ENCODE measurements around the gene DYNC1I1. TPM values are rescaled to one million over a fixed set of nuclear protein-coding genes. Genes with fewer than 3 reads are reported as not detected.

Gene DYNC1I1
- total and polyA plus RNA-seq, 4 donors: 0.28 to 0.67 (median 0.39) TPM

GRCh38 chr7:95725205-95725604, 47.1 kb upstream of the DYNC1I1 start:
- no peak overlapping the region for H3K27ac ChIP-seq (ENCODE audit: low read depth in 1 of 2, low read length in 2 of 2)
- no peak overlapping the region for H3K9ac ChIP-seq (ENCODE audit: low read depth in 1 of 2, low read length in 2 of 2)
- no peak for DNase-seq (ENCODE audit: low spot score)
- no peak overlapping the region for H3K4me3 ChIP-seq (ENCODE audit: low read depth in 1 of 3, low read length in 3 of 3)
- H3K4me1 ChIP-seq (ENCODE audit: control insufficient read depth in 4 of 4, insufficient read depth in 4 of 4, low read length in 3 of 4): peaks cover 0 to 10% (median 3%) of the 10 kb centered on the region in 4 donors
- H3K36me3 ChIP-seq (ENCODE audit: control insufficient read depth in 4 of 4, insufficient read depth in 3 of 4, low read depth in 1 of 4, low read length in 3 of 4): no peaks in the 10 kb centered on the region
- 98% methylated on average over 1 of the region's 1 CpG for WGBS
- peak in 1 of 2 donors; percentile 7 for TF ChIP-seq HNF4A (conservative IDR thresholded peaks at IDR 0.05)
- no peak for TF ChIP-seq YY1 (IDR thresholded peaks at IDR 0.05)
- TF ChIP-seq RXRA (IDR thresholded peaks at IDR 0.05): no peak
- no peak for TF ChIP-seq REST (IDR thresholded peaks at IDR 0.05)
- H3K27me3 ChIP-seq (ENCODE audit: control insufficient read depth in 4 of 4, insufficient read depth in 4 of 4, low read length in 3 of 4): peaks cover 0 to 5% (median 0%) of the 10 kb centered on the region in 4 donors
- no peaks in the 10 kb centered on the region for H3K9me3 ChIP-seq (ENCODE audit: control insufficient read depth in 4 of 4, low read length in 3 of 4)

DNA sequence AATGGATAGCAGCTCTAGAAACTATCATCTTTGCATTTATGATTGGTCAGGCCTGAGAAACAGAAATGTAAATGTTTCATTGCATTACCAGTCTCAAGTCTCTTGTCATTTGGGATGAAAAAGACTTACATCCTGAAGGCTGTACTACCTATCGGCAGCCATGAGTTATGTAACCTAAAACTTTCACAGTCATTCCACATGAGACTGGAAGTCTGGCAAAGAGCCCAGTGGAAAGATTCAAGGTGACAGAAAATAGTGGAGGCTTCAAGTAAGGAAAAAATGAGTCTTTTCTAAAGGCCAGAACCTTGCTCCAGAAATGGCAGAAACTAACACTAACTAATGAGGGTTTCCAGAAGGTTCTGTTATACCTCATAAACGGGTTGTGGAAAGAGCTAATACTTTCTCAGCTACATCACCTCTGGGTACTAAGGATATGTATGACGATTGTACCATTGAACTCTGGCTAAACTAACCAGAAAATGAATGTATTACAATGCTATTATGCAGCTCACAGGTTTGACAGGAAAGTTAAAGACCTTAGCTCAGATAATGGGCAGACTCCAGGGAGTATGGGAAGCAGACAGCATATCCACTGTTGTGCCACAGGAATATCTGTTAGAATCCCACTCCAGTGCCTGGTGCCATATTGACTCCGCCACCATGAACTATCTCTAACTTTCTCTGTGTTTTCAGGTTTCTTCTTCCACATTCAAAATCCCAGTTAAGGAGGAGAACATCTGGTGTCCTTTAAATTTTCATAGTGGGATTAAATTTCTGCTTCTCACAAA, 41.7 kb upstream of the DYNC1I1 start:
- peaks cover 0 to 4% (median 0%) of the 10 kb centered on the region in 4 donors for H3K27me3 ChIP-seq (ENCODE audit: control insufficient read depth in 4 of 4, insufficient read depth in 4 of 4, low read length in 3 of 4)
- no peak for DNase-seq (ENCODE audit: low spot score)
- H3K36me3 ChIP-seq (ENCODE audit: control insufficient read depth in 4 of 4, insufficient read depth in 3 of 4, low read depth in 1 of 4, low read length in 3 of 4): no peaks in the 10 kb centered on the region
- H3K4me1 ChIP-seq (ENCODE audit: control insufficient read depth in 4 of 4, insufficient read depth in 4 of 4, low read length in 3 of 4): no peaks in the 10 kb centered on the region
- H3K9ac ChIP-seq (ENCODE audit: low read depth in 1 of 2, low read length in 2 of 2): no peak overlapping the region
- TF ChIP-seq, protein P1, sequence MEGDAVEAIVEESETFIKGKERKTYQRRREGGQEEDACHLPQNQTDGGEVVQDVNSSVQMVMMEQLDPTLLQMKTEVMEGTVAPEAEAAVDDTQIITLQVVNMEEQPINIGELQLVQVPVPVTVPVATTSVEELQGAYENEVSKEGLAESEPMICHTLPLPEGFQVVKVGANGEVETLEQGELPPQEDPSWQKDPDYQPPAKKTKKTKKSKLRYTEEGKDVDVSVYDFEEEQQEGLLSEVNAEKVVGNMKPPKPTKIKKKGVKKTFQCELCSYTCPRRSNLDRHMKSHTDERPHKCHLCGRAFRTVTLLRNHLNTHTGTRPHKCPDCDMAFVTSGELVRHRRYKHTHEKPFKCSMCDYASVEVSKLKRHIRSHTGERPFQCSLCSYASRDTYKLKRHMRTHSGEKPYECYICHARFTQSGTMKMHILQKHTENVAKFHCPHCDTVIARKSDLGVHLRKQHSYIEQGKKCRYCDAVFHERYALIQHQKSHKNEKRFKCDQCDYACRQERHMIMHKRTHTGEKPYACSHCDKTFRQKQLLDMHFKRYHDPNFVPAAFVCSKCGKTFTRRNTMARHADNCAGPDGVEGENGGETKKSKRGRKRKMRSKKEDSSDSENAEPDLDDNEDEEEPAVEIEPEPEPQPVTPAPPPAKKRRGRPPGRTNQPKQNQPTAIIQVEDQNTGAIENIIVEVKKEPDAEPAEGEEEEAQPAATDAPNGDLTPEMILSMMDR (IDR thresholded peaks at IDR 0.05; ENCODE audit: low read depth, low read length, missing input control): no peak
- TF ChIP-seq RAD21 (IDR thresholded peaks at IDR 0.05): no peak
- peak in 1 of 2 donors; percentile 15 for TF ChIP-seq HNF4A (conservative IDR thresholded peaks at IDR 0.05)
- H3K9me3 ChIP-seq (ENCODE audit: control insufficient read depth in 4 of 4, low read length in 3 of 4): no peaks in the 10 kb centered on the region
- H3K27ac ChIP-seq (ENCODE audit: low read depth in 1 of 2, low read length in 2 of 2): no peak overlapping the region
- no peak overlapping the region for H3K4me3 ChIP-seq (ENCODE audit: low read depth in 1 of 3, low read length in 3 of 3)
- 75% methylated on average over 4 of the region's 4 CpGs for WGBS

DNA sequence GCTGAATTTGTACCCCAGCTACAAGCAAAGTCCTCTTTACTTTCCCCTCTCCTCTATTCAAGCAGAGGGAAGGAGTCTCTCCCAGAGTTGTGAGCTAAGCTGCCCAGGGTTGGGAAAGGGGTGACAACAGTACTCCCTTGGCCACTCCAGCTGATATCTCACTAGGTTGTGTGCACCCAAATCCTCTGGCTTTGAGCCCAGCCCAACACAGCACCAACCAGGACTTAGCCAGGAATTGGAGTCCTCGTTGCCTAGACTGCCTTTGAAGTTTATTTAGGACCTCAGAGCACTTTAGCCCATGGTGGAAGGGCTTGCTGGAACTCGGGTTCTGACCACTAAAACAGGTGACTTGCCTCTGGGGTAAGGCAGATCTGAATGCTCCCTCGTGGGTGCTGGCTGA, 35.7 kb upstream of the DYNC1I1 start:
- WGBS: 58% methylated on average over 3 of the region's 3 CpGs
- Histone ChIP-seq H3K27me3 (ENCODE audit: control insufficient read depth in 4 of 4, insufficient read depth in 4 of 4, low read length in 3 of 4) (peaks cover 0 to 9% (median 0%) of the 10 kb centered on the region in 4 donors), H3K4me1 (ENCODE audit: control insufficient read depth in 4 of 4, insufficient read depth in 4 of 4, low read length in 3 of 4) (no peaks in the 10 kb centered on the region), H3K9me3 (ENCODE audit: control insufficient read depth in 4 of 4, low read length in 3 of 4) (no peaks in the 10 kb centered on the region), H3K9ac (ENCODE audit: low read depth in 1 of 2, low read length in 2 of 2) (no peak overlapping the region), H3K36me3 (ENCODE audit: control insufficient read depth in 4 of 4, insufficient read depth in 3 of 4, low read depth in 1 of 4, low read length in 3 of 4) (no peaks in the 10 kb centered on the region), H3K27ac (ENCODE audit: low read depth in 1 of 2, low read length in 2 of 2) (no peak overlapping the region), H3K4me3 (ENCODE audit: low read depth in 1 of 3, low read length in 3 of 3) (no peak overlapping the region)
- no peak for DNase-seq (ENCODE audit: low spot score)
- TF ChIP-seq EGR1 (IDR thresholded peaks at IDR 0.05; ENCODE audit: low read depth in 2 of 2) (no peak), RAD21 (IDR thresholded peaks at IDR 0.05) (no peak), ATF3 (IDR thresholded peaks at IDR 0.05) (no peak), REST (IDR thresholded peaks at IDR 0.05) (no peak), FOXA2 (IDR thresholded peaks at IDR 0.05) (no peak), HNF4G (IDR thresholded peaks at IDR 0.05) (no peak), JUND (IDR thresholded peaks at IDR 0.05) (no peak), SP1 (IDR thresholded peaks at IDR 0.05) (no peak), TAF1 (conservative IDR thresholded peaks at IDR 0.05) (no peak), FOXA1 (IDR thresholded peaks at IDR 0.05) (no peak), HNF4A (conservative IDR thresholded peaks at IDR 0.05) (no peak), RXRA (IDR thresholded peaks at IDR 0.05) (no peak), GABPA (IDR thresholded peaks at IDR 0.05 in 1 of 2, conservative IDR thresholded peaks at IDR 0.05 in 1 of 2) (no peak)
